ENCODE results near the gene GART.

DNA sequence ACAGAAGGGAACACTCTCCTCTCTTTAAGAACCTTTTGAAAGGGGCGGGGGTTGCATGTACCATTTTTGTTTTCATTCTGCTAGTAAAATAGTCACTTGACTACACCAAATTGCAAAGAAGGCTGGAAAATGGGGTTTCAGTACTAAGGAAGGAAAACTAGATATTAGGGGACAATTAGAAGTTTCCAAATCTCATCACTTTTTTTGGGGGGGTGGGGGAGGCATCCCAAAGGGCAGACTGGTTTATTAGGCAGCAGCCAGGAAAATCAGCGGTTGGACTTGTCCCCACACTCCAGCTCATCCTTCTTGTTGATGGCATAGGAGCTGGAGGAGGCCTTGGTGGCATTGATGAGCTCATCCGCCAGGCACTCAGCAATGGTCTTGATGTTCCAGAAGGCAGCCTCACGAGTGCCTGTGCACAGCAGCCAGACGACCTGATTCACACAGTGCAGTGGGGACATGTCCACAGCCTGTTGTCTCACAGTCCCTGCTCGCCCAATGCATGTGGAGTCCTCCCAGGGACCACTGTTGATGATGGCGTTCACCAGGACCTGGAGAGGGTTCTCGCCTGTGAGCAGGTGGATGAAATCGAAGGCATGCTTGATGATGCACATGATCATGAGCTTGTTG is 60.5 kb downstream of the GART start:
- TF ChIP-seq CTCF (conservative IDR thresholded peaks at IDR 0.05; ENCODE audit: low read length) (no peak), EZH2phosphoT487 (IDR thresholded peaks at IDR 0.05; ENCODE audit: borderline replicate concordance) (no peak)

Data from Loucy (cell line).